ENCODE results near the gene ACTR3.

Gene ACTR3

GRCh38 chr2:113886479-113887008 lies 3.3 kb upstream of the ACTR3 start:
- peaks cover 7% of the 10 kb centered on the region for H3K27me3 ChIP-seq (ENCODE audit: insufficient read depth, low read length, poor library complexity, severe bottlenecking)
- H3K9ac ChIP-seq (ENCODE audit: low read depth, low read length, poor library complexity, severe bottlenecking): peak overlapping the region; percentile 96
- 0 out of 2 replicates have a peak, but pooled peaks cover 5% of the 10 kb centered on the region for H3F3A ChIP-seq (ENCODE audit: low read depth)
- H3K4me3 ChIP-seq (ENCODE audit: low read length, poor library complexity, severe bottlenecking): peak overlapping the region; percentile 92
- peaks cover 42% of the 10 kb centered on the region for H3K4me1 ChIP-seq (ENCODE audit: insufficient read depth, low read length, poor library complexity, severe bottlenecking)
- no peak overlapping the region for H2AFZ ChIP-seq (ENCODE audit: low read length)
- peaks cover 44% of the 10 kb centered on the region for H3K79me2 ChIP-seq (ENCODE audit: insufficient read depth, low read length)
- peaks cover 18% of the 10 kb centered on the region for H4K20me1 ChIP-seq (ENCODE audit: insufficient read depth, low read length, poor library complexity, severe bottlenecking)
- TF ChIP-seq CTCF (conservative IDR thresholded peaks at IDR 0.05; ENCODE audit: low read length) (no peak), EZH2phosphoT487 (IDR thresholded peaks at IDR 0.05; ENCODE audit: borderline replicate concordance) (no peak)
- no peaks in the 10 kb centered on the region for H3K36me3 ChIP-seq (ENCODE audit: insufficient read depth, low read length)
- peak overlapping the region; percentile 82 for H3K4me2 ChIP-seq (ENCODE audit: low read depth, low read length, poor library complexity, severe bottlenecking)
- no peaks in the 10 kb centered on the region for H3K9me3 ChIP-seq (ENCODE audit: insufficient read depth, low read depth, low read length)
- no peaks in the 10 kb centered on the region for H3K9me2 ChIP-seq (replicated peaks; ENCODE audit: low read depth, low read length)

GRCh38 chr2:113887009-113887792 lies 2.7 kb upstream of the ACTR3 start:
- Histone ChIP-seq H3K4me1 (ENCODE audit: insufficient read depth, low read length, poor library complexity, severe bottlenecking) (peaks cover 49% of the 10 kb centered on the region), H3K36me3 (ENCODE audit: insufficient read depth, low read length) (no peaks in the 10 kb centered on the region), H3K9me2 (replicated peaks; ENCODE audit: low read depth, low read length) (no peaks in the 10 kb centered on the region), H3K9me3 (ENCODE audit: insufficient read depth, low read depth, low read length) (no peaks in the 10 kb centered on the region), H3K27me3 (ENCODE audit: insufficient read depth, low read length, poor library complexity, severe bottlenecking) (peaks cover 7% of the 10 kb centered on the region), H2AFZ (ENCODE audit: low read length) (no peak overlapping the region), H3K9ac (ENCODE audit: low read depth, low read length, poor library complexity, severe bottlenecking) (peak overlapping the region; percentile 96), H4K20me1 (ENCODE audit: insufficient read depth, low read length, poor library complexity, severe bottlenecking) (peaks cover 25% of the 10 kb centered on the region), H3K79me2 (ENCODE audit: insufficient read depth, low read length) (peaks cover 50% of the 10 kb centered on the region), H3F3A (ENCODE audit: low read depth) (0 out of 2 replicates have a peak, but pooled peaks cover 5% of the 10 kb centered on the region), H3K4me3 (ENCODE audit: low read length, poor library complexity, severe bottlenecking) (peak overlapping the region; percentile 92), H3K4me2 (ENCODE audit: low read depth, low read length, poor library complexity, severe bottlenecking) (peak overlapping the region; percentile 82)
- TF ChIP-seq EZH2phosphoT487 (IDR thresholded peaks at IDR 0.05; ENCODE audit: borderline replicate concordance): no peak
- no peak for TF ChIP-seq CTCF (conservative IDR thresholded peaks at IDR 0.05; ENCODE audit: low read length)

- H3K9me2 ChIP-seq (replicated peaks; ENCODE audit: low read depth, low read length): no peaks in the 10 kb centered on the region
- peak overlapping the region; percentile 96 for H3K9ac ChIP-seq (ENCODE audit: low read depth, low read length, poor library complexity, severe bottlenecking)
- peak overlapping the region; percentile 80 for H2AFZ ChIP-seq (ENCODE audit: low read length)
- peaks cover 7% of the 10 kb centered on the region for H3K27me3 ChIP-seq (ENCODE audit: insufficient read depth, low read length, poor library complexity, severe bottlenecking)
- 0 out of 2 replicates have a peak, but pooled peaks cover 5% of the 10 kb centered on the region for H3F3A ChIP-seq (ENCODE audit: low read depth)
- H3K79me2 ChIP-seq (ENCODE audit: insufficient read depth, low read length): peaks cover 67% of the 10 kb centered on the region
- no peak for TF ChIP-seq CTCF (conservative IDR thresholded peaks at IDR 0.05; ENCODE audit: low read length)
- H3K36me3 ChIP-seq (ENCODE audit: insufficient read depth, low read length): no peaks in the 10 kb centered on the region
- peaks cover 41% of the 10 kb centered on the region for H4K20me1 ChIP-seq (ENCODE audit: insufficient read depth, low read length, poor library complexity, severe bottlenecking)
- H3K4me1 ChIP-seq (ENCODE audit: insufficient read depth, low read length, poor library complexity, severe bottlenecking): peaks cover 61% of the 10 kb centered on the region
- H3K9me3 ChIP-seq (ENCODE audit: insufficient read depth, low read depth, low read length): no peaks in the 10 kb centered on the region
- H3K4me2 ChIP-seq (ENCODE audit: low read depth, low read length, poor library complexity, severe bottlenecking): peak overlapping the region; percentile 82
- H3K4me3 ChIP-seq (ENCODE audit: low read length, poor library complexity, severe bottlenecking): peak overlapping the region; percentile 92
Measured at GRCh38 chr2:113888641-113889470, 1.0 kb upstream of the ACTR3 start.

Data from Loucy (cell line).